GM23338 (cell line): ENCODE results near the gene CDH12. TPM values are rescaled to one million over a fixed set of nuclear protein-coding genes. Genes with fewer than 3 reads are reported as not detected.

Experiments used
- ATAC-seq: fragments of 200-7000 bp; cut with Tn5 transposase; 3 replicates; pipeline ENCODE4 v1.9.1; 2020
- DNase-seq: peaks from one replicate; pipeline ENCODE4 v3.0.0-alpha.2; 2015; ENCODE audit warnings: low spot score
- H2AFZ ChIP-seq: fragments of 200-600 bp; sonication (generic); 2 replicates; pipeline ENCODE4 v1.8.0; 2016; ENCODE audit warnings: antibody characterized with exemption, mild to moderate bottlenecking, moderate library complexity
- H3F3A ChIP-seq: fragments of 200-600 bp; sonication (generic); replicated peaks from 2 replicates; pipeline ENCODE4 v1.8.0; 2017; ENCODE audit warnings: antibody characterized with exemption, mixed run types, low read depth
- H3K27ac ChIP-seq: fragments of 200-600 bp; sonication (generic); 2 replicates; pipeline ENCODE4 v1.6.1; 2016; ENCODE audit warnings: low read depth
- H3K27me3 ChIP-seq: fragments of 200-600 bp; sonication (generic); 2 replicates; pipeline ENCODE4 v1.8.0; 2016; ENCODE audit warnings: mild to moderate bottlenecking, mixed run types, moderate library complexity; ENCODE audit not compliant: insufficient read depth
- H3K36me3 ChIP-seq: fragments of 200-600 bp; sonication (generic); 2 replicates; pipeline ENCODE4 v1.8.0; 2016; ENCODE audit warnings: mild to moderate bottlenecking; ENCODE audit not compliant: insufficient read depth
- H3K4me1 ChIP-seq: fragments of 200-600 bp; sonication (generic); 2 replicates; pipeline ENCODE4 v1.8.0; 2016; ENCODE audit warnings: mild to moderate bottlenecking, moderate library complexity; ENCODE audit not compliant: insufficient read depth
- H3K4me2 ChIP-seq: fragments of 200-600 bp; sonication (generic); 2 replicates; pipeline ENCODE4 v1.7.1; 2017; ENCODE audit warnings: mixed run types
- H3K4me3 ChIP-seq: fragments of 200-600 bp; sonication (generic); 2 replicates; pipeline ENCODE4 v1.6.1; 2016; ENCODE audit warnings: mixed run types
- H3K79me2 ChIP-seq: fragments of 200-600 bp; sonication (generic); replicated peaks from 2 replicates; pipeline ENCODE4 v1.8.0; 2017; ENCODE audit warnings: mild to moderate bottlenecking; ENCODE audit not compliant: insufficient read depth
- H3K9me2 ChIP-seq: fragments of 200-600 bp; sonication (generic); 2 replicates; pipeline ENCODE4 v1.8.0; 2017; ENCODE audit not compliant: insufficient read depth
- H4K20me1 ChIP-seq: fragments of 200-600 bp; sonication (generic); replicated peaks from 2 replicates; pipeline ENCODE4 v1.8.0; 2017; ENCODE audit warnings: mild to moderate bottlenecking; ENCODE audit not compliant: insufficient read depth
- H3K27ac Mint-ChIP-seq: 2 replicates; pipeline ENCODE4 v1.8.0; 2020; ENCODE audit warnings: inconsistent platforms, mild to moderate bottlenecking, moderate library complexity, mixed read lengths
- H3K27me3 Mint-ChIP-seq: 3 replicates; pipeline ENCODE4 v1.8.0; 2022; ENCODE audit warnings: low read depth, mild to moderate bottlenecking, moderate library complexity, mixed read lengths, inconsistent platforms; ENCODE audit not compliant: insufficient read depth, poor library complexity
- H3K36me3 Mint-ChIP-seq: 3 replicates; pipeline ENCODE4 v1.8.0; 2021; ENCODE audit warnings: low read depth, mild to moderate bottlenecking, inconsistent platforms, moderate library complexity, mixed read lengths
- H3K4me1 Mint-ChIP-seq: 3 replicates; pipeline ENCODE4 v1.8.0; 2020; ENCODE audit warnings: mild to moderate bottlenecking, inconsistent platforms, mixed read lengths
- H3K4me3 Mint-ChIP-seq: 3 replicates; pipeline ENCODE4 v1.8.0; 2021; ENCODE audit warnings: moderate library complexity, mild to moderate bottlenecking, inconsistent platforms, mixed read lengths
- H3K9me3 Mint-ChIP-seq: 3 replicates; pipeline ENCODE4 v1.8.0; 2020; ENCODE audit warnings: moderate library complexity, mild to moderate bottlenecking, inconsistent platforms, mixed read lengths
- CREB1 ChIP-seq: fragments of 250-450 bp; sonication (Bioruptor Pico); IDR thresholded peaks from 2 replicates; pipeline ENCODE4 v1.5.0; 2020; ENCODE audit warnings: low read depth, mild to moderate bottlenecking, moderate library complexity
- CTCF ChIP-seq, 2 experiments: fragments of 200-600 bp in 1 of 2; sonication (generic) in 1 of 2; conservative IDR thresholded peaks; 2 replicates each; pipeline versions ENCODE4 v1.5.1 to v1.6.1; 2016 to 2017; ENCODE audit warnings: antibody characterized with exemption in 2 of 2, low read depth in 2 of 2, mild to moderate bottlenecking in 2 of 2, moderate library complexity in 1 of 2
- ETS1 ChIP-seq: IDR thresholded peaks from 2 replicates; pipeline ENCODE4 v1.6.1; 2016; ENCODE audit warnings: antibody characterized with exemption
- EZH2 ChIP-seq: fragments of 200-600 bp; sonication (generic); IDR thresholded peaks from one replicate; pipeline ENCODE4 v1.8.0; 2017; ENCODE audit warnings: antibody characterized with exemption, mild to moderate bottlenecking, low read depth; ENCODE audit not compliant: unreplicated experiment
- EZH2phosphoT487 ChIP-seq: fragments of 200-600 bp; sonication (generic); IDR thresholded peaks from one replicate; pipeline ENCODE4 v1.8.1; 2018; ENCODE audit warnings: antibody characterized with exemption; ENCODE audit not compliant: unreplicated experiment
- JUNB ChIP-seq: IDR thresholded peaks from one replicate; pipeline ENCODE4 v1.6.1; 2016; ENCODE audit warnings: antibody characterized with exemption; ENCODE audit not compliant: unreplicated experiment
- NANOG ChIP-seq: IDR thresholded peaks from 2 replicates; pipeline ENCODE4 v1.6.1; 2016; ENCODE audit warnings: antibody characterized with exemption, borderline replicate concordance
- POLR2AphosphoS5 ChIP-seq: IDR thresholded peaks from 2 replicates; pipeline ENCODE4 v1.6.1; 2016; ENCODE audit warnings: antibody characterized with exemption, low read depth
- REST ChIP-seq: IDR thresholded peaks from one replicate; pipeline ENCODE4 v1.6.1; 2018; ENCODE audit warnings: antibody characterized with exemption; ENCODE audit not compliant: unreplicated experiment
- STAT1 ChIP-seq: IDR thresholded peaks from one replicate; pipeline ENCODE4 v1.6.1; 2016; ENCODE audit warnings: antibody characterized with exemption; ENCODE audit not compliant: unreplicated experiment
- ZNF114 ChIP-seq: fragments of 250-450 bp; sonication (Bioruptor Pico); IDR thresholded peaks from 2 replicates; pipeline ENCODE4 v1.5.0; 2020; ENCODE audit warnings: mild to moderate bottlenecking, moderate library complexity
- ZNF331 ChIP-seq: fragments of 250-450 bp; sonication (Bioruptor Pico); IDR thresholded peaks from 2 replicates; pipeline ENCODE4 v1.5.0; 2020; ENCODE audit warnings: low read depth, mild to moderate bottlenecking, moderate library complexity
- ZNF462 ChIP-seq: fragments of 250-450 bp; sonication (Bioruptor Pico); IDR thresholded peaks from 2 replicates; pipeline ENCODE4 v1.5.0; 2020; ENCODE audit warnings: mild to moderate bottlenecking, moderate library complexity
- polyA plus RNA-seq: library from polyadenylated mRNA; unstranded; fragments of >200 nt; fragmentation: Nextera tagmentation; extraction: Ambion mirVana; gene quantifications from 2 replicates; pipeline ENCODE4 v1.2.1, GENCODE V29; 2016
- total RNA-seq: library from RNA; depleted of rRNA; stranded (reverse); fragments of >200 nt; shearing (Covaris generic); gene quantifications from 2 replicates; pipeline ENCODE4 v1.2.3, GENCODE V29; 2014

CDH12 gene
- total and polyA plus RNA-seq, 2 experiments from 2014 or later: not detected

GRCh38 chr5:22471154-22471553, 382.0 kb downstream of the CDH12 start:
- no peak overlapping the region for H3K4me3 ChIP-seq
- no peaks in the 10 kb centered on the region for H3K27me3 ChIP-seq
- no peaks in the 10 kb centered on the region for H3K36me3 Mint-ChIP-seq
- no peaks in the 10 kb centered on the region for H4K20me1 ChIP-seq
- no peak overlapping the region for H3K4me2 ChIP-seq
- H3K27me3 Mint-ChIP-seq: no peaks in the 10 kb centered on the region
- H2AFZ ChIP-seq: no peak overlapping the region
- ATAC-seq (no peak), DNase-seq (no peak)
- no peak overlapping the region for H3K4me3 Mint-ChIP-seq
- no peaks in the 10 kb centered on the region for H3K79me2 ChIP-seq
- no peaks in the 10 kb centered on the region; the same call in 2 of the 3 replicates for H3K9me3 Mint-ChIP-seq
- no peak overlapping the region for H3K27ac ChIP-seq
- no peak for TF ChIP-seq ETS1
- no peak for TF ChIP-seq JUNB
- TF ChIP-seq EZH2phosphoT487: no peak
- TF ChIP-seq CTCF (conservative IDR thresholded peaks at IDR 0.05; ENCODE audit: low read depth in 2 of 2): no peak
- no peak for TF ChIP-seq STAT1
- no peak for TF ChIP-seq ZNF462 (CRISPR knock-in tag)
- no peak for TF ChIP-seq POLR2AphosphoS5
- no peak for TF ChIP-seq CREB1 (CRISPR knock-in tag)
- TF ChIP-seq EZH2: no peak
- no peak for TF ChIP-seq ZNF331 (CRISPR knock-in tag)
- no peak for TF ChIP-seq REST
- no peak for TF ChIP-seq ZNF114 (CRISPR knock-in tag)
- no peak for TF ChIP-seq NANOG
- no peak overlapping the region for H3K27ac Mint-ChIP-seq
- 0 out of 2 replicates have a peak, but pooled peaks cover 2% of the 10 kb centered on the region for H3K9me2 ChIP-seq
- no peaks in the 10 kb centered on the region for H3K4me1 ChIP-seq
- no peaks in the 10 kb centered on the region for H3K4me1 Mint-ChIP-seq
- H3F3A ChIP-seq: no peaks in the 10 kb centered on the region
- no peaks in the 10 kb centered on the region for H3K36me3 ChIP-seq
